Ectodermal cell (in vitro differentiated cells): Measurements from ENCODE around the gene RPL36. TPM values are rescaled to one million over a fixed set of nuclear protein-coding genes. Genes with fewer than 3 reads are reported as not detected.
A peak's percentile ranks its signal among the peaks of the same experiment; 100 is the strongest.

Source experiments
- H3K27ac ChIP-seq: 2 replicates; pipeline ENCODE4 v1.7.0; 2013; ENCODE audit warnings: mild to moderate bottlenecking, low read depth, low read length; ENCODE audit not compliant: insufficient read depth, poor library complexity, severe bottlenecking
- H3K27me3 ChIP-seq: 2 replicates; pipeline ENCODE4 v1.7.0; 2013; ENCODE audit warnings: mild to moderate bottlenecking, low read length; ENCODE audit not compliant: insufficient read depth, control insufficient read depth, poor library complexity, severe bottlenecking
- H3K36me3 ChIP-seq: one replicate; pipeline ENCODE4 v1.7.0; 2013; ENCODE audit warnings: low read length; ENCODE audit not compliant: control insufficient read depth, insufficient read depth
- H3K4me1 ChIP-seq: one replicate; pipeline ENCODE4 v1.7.0; 2013; ENCODE audit warnings: low read length; ENCODE audit not compliant: control insufficient read depth, insufficient read depth
- H3K4me3 ChIP-seq: 2 replicates; pipeline ENCODE4 v1.7.0; 2013; ENCODE audit warnings: low read depth, low read length, control low read depth; ENCODE audit not compliant: insufficient read depth
- H3K9me3 ChIP-seq: 2 replicates; pipeline ENCODE4 v1.7.0; 2013; ENCODE audit warnings: mild to moderate bottlenecking, low read length, moderate library complexity; ENCODE audit not compliant: control insufficient read depth
- WGBS, 2 experiments: methylation state at CpG; one replicate each; pipeline ENCODE4 v1.1.7; 2013; ENCODE audit warnings: missing lambda C conversion rate in 2 of 2; 5-methylcytosine and 5-hydroxymethylcytosine counted together
- polyA plus RNA-seq, 4 experiments: library from polyadenylated mRNA; stranded (reverse); fragments of 50-300 nt; gene quantifications; one replicate each; pipeline ENCODE4 v1.2.3, GENCODE V29; 2013

RPL36 gene
- 1,043 TPM for polyA plus RNA-seq (2013, experiment 1 of 4)
- 965 TPM for polyA plus RNA-seq (2013, experiment 2 of 4)
- polyA plus RNA-seq (2013, experiment 3 of 4): 975 TPM
- 1,114 TPM for polyA plus RNA-seq (2013, experiment 4 of 4)

DNA sequence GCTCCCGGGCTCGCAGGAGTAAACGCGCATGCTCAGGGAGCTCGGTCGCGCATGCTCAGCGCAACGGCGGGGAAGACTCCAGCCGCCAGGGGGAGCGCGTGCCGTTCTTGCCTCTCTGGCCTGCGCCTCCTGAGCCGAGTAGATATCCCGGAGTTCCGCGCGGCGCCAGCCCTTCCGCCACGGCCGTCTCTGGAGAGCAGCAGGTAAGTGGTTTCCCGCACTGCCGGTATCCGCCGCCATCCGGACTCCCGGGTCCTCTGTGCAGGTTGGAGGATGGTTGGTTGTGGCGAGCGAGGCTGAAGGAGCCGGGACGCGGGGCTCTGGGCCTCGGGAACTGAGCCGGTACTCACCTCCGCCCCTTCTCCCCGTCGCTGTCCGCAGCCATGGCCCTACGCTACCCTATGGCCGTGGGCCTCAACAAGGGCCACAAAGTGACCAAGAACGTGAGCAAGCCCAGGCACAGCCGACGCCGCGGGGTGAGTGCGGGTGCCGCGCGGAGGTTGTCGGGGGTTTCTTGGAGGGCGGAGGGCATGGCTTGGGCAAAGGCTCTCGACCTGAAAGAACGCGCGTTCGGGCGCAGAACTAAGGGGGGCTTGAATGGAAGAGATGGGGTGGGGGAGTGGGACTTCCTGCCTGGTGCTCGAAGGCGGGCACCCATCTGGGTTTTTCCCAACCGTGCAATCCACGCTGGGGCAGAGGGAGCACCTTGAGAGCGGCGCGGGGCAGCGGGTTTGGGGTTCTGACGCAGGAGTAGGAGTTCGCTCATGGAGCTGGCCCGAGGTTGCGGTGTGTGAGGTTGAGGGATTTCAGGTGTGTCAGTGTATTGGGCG lies at the start of gene RPL36:
Gene RPL36, plus strand, starts transcription at position 171 of the 830 bp plus-strand sequence. Its CDS starts 213 bp downstream, at position 384.
- Histone ChIP-seq H3K27me3 (no peaks in the 10 kb centered on the region), H3K27ac (peak within 1 kb of the TSS; percentile 96)
- WGBS, 2 experiments: 0 to 1% methylated on average over 73 of the region's 73 CpGs

DNA sequence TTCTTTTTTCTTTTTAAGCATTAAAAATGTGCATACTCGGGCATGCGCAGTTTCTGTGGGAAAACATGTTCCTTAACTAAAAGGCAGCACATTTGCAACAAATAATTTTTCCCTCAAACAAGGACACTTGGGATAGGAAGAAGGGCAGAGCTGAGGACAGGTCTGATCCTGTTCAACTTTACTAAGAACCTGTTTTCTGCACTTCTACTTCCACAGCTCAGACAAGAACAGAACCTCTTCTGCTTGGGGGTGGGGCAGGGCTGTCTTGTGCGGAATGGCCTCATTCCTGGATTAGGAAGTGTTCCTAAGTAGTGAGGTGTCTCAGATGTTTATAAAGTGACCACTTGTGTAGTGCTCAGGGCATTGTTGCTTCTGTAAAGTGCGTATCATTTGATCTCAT lies 48.9 kb upstream of the RPL36 start:
- 98% methylated on average over 4 of the region's 4 CpGs for WGBS, 2 experiments
- Histone ChIP-seq H3K36me3 (peaks cover 46% of the 10 kb centered on the region), H3K9me3 (no peaks in the 10 kb centered on the region), H3K27me3 (no peaks in the 10 kb centered on the region), H3K4me3 (no peak overlapping the region), H3K27ac (no peak overlapping the region), H3K4me1 (no peaks in the 10 kb centered on the region)

More for the DNA sequence above, at the start of gene RPL36:
- Histone ChIP-seq H3K4me1 (no peaks in the 10 kb centered on the region), H3K4me3 (peak within 1 kb of the TSS; percentile 100), H3K9me3 (no peaks in the 10 kb centered on the region), H3K36me3 (peaks cover 19% of the 10 kb centered on the region)

GRCh38 chr19:5642204-5642603 lies 47.9 kb upstream of the RPL36 start:
- H3K4me1 ChIP-seq: no peaks in the 10 kb centered on the region
- H3K36me3 ChIP-seq: peaks cover 54% of the 10 kb centered on the region
- no peak overlapping the region for H3K27ac ChIP-seq
- H3K9me3 ChIP-seq: no peaks in the 10 kb centered on the region
- no peak overlapping the region for H3K4me3 ChIP-seq
- H3K27me3 ChIP-seq: no peaks in the 10 kb centered on the region
- WGBS, 2 experiments: 95 to 96% methylated on average over 2 of the region's 2 CpGs

DNA sequence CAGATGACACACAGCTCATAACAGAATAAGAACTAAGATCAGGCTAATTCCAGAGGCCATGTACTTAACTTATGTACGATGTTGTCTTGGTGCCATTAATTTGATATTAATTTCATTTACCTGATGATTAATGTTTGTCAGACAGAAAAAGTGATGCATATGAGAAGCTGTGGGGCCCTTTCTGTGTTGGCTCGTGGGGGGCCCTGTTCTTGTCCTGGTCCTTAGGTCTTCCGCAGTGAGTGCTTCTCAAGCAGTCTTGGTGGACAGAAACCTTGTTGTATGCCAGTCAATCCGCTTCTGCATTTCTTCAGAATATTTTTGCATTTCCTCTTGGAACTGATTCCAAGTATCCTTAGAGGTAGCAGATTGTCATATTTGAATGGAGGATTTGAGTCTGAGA lies 47.0 kb upstream of the RPL36 start:
- Histone ChIP-seq H3K4me3 (no peak overlapping the region), H3K27ac (no peak overlapping the region), H3K9me3 (no peaks in the 10 kb centered on the region), H3K27me3 (no peaks in the 10 kb centered on the region), H3K4me1 (no peaks in the 10 kb centered on the region), H3K36me3 (peaks cover 60% of the 10 kb centered on the region)
- WGBS, 2 experiments: 95 to 96% methylated on average over 3 to 4 of the region's 4 CpGs

GRCh38 chr19:5644037-5644436 lies 46.1 kb upstream of the RPL36 start:
- H3K36me3 ChIP-seq: peaks cover 65% of the 10 kb centered on the region
- no peaks in the 10 kb centered on the region for H3K9me3 ChIP-seq
- H3K27me3 ChIP-seq: no peaks in the 10 kb centered on the region
- H3K27ac ChIP-seq: no peak overlapping the region
- no peaks in the 10 kb centered on the region for H3K4me1 ChIP-seq
- H3K4me3 ChIP-seq: no peak overlapping the region
- WGBS, 2 experiments: 93 to 98% methylated on average over 2 of the region's 2 CpGs

- Histone ChIP-seq H3K36me3 (peaks cover 74% of the 10 kb centered on the region), H3K9me3 (no peaks in the 10 kb centered on the region), H3K27ac (no peak overlapping the region), H3K27me3 (no peaks in the 10 kb centered on the region), H3K4me3 (no peak overlapping the region), H3K4me1 (no peaks in the 10 kb centered on the region)
- WGBS, 2 experiments: 98 to 100% methylated on average over 5 of the region's 5 CpGs
Measured at GRCh38 chr19:5645409-5645808, 44.7 kb upstream of the RPL36 start.

- 93 to 96% methylated on average over 4 of the region's 4 CpGs for WGBS, 2 experiments
- Histone ChIP-seq H3K36me3 (peaks cover 81% of the 10 kb centered on the region), H3K27ac (no peak overlapping the region), H3K9me3 (no peaks in the 10 kb centered on the region), H3K4me3 (no peak overlapping the region), H3K4me1 (no peaks in the 10 kb centered on the region), H3K27me3 (no peaks in the 10 kb centered on the region)
Measured at GRCh38 chr19:5646703-5647102, 43.4 kb upstream of the RPL36 start.

GRCh38 chr19:5648464-5648863 lies 41.6 kb upstream of the RPL36 start:
- H3K27me3 ChIP-seq: no peaks in the 10 kb centered on the region
- H3K27ac ChIP-seq: no peak overlapping the region
- no peaks in the 10 kb centered on the region for H3K4me1 ChIP-seq
- WGBS, 2 experiments: 97% methylated on average over 5 of the region's 11 CpGs
- H3K36me3 ChIP-seq: peaks cover 75% of the 10 kb centered on the region
- H3K9me3 ChIP-seq: no peaks in the 10 kb centered on the region
- no peak overlapping the region for H3K4me3 ChIP-seq

GRCh38 chr19:5651361-5651760 lies 38.7 kb upstream of the RPL36 start:
- Histone ChIP-seq H3K27me3 (no peaks in the 10 kb centered on the region), H3K36me3 (peaks cover 75% of the 10 kb centered on the region), H3K4me3 (no peak overlapping the region), H3K9me3 (no peaks in the 10 kb centered on the region), H3K4me1 (no peaks in the 10 kb centered on the region), H3K27ac (no peak overlapping the region)
- WGBS, 2 experiments: 95 to 97% methylated on average over 5 of the region's 5 CpGs

DNA sequence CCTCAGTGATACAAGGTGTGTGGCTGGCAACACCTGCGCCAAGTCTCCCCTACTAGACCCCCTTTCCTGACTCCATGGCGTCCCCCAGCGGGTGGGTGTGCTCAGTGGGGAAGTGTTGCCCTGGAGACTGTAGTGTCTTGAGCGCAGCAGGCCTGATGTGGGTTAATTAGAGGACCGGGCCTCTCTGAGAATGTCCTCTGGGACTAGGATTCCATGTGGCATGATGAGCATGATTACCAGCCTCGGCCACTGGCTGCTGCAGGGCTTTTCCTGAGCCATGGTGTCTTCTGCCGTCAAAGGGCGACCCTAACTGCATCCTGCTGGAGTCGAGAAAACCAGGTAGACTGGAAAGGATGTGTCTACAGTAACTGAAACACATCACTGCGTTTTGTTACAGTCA lies 37.8 kb upstream of the RPL36 start:
- no peaks in the 10 kb centered on the region for H3K27me3 ChIP-seq
- peaks cover 71% of the 10 kb centered on the region for H3K36me3 ChIP-seq
- H3K9me3 ChIP-seq: no peaks in the 10 kb centered on the region
- WGBS, 2 experiments: 96 to 97% methylated on average over 10 of the region's 10 CpGs
- H3K4me1 ChIP-seq: no peaks in the 10 kb centered on the region
- no peak overlapping the region for H3K4me3 ChIP-seq
- no peak overlapping the region for H3K27ac ChIP-seq
